Kidney (tissue), 14 donors: Measurements from ENCODE around the gene LPCAT1. TPM values are rescaled to one million over a fixed set of nuclear protein-coding genes. Genes with fewer than 3 reads are reported as not detected.

Experiments used
- DNase-seq, 5 donors: peaks; one replicate each; pipeline ENCODE4 v3.0.0-alpha.2; 2013 to 2020
- FAIRE-seq: peaks from 2 replicates; lab custom pipeline; 2012; peaks lifted over from hg19 to GRCh38; lab: Jason Lieb, UNC
- H3K27ac ChIP-seq, 2 donors: one replicate each; pipeline ENCODE4 v1.7.0; 2013; ENCODE audit warnings: low read depth in 2 of 2, low read length in 2 of 2, inconsistent platforms in 1 of 2
- H3K27me3 ChIP-seq: one replicate; pipeline ENCODE4 v1.7.1; 2013; ENCODE audit warnings: low read length, inconsistent platforms; ENCODE audit not compliant: control insufficient read depth, insufficient read depth
- H3K36me3 ChIP-seq, 3 donors: one replicate each; pipeline versions ENCODE4 v1.7.0 to v1.7.1; 2013; ENCODE audit warnings: low read length in 3 of 3, control low read depth in 1 of 3, inconsistent platforms in 1 of 3; ENCODE audit not compliant: insufficient read depth in 3 of 3, control insufficient read depth in 2 of 3
- H3K4me1 ChIP-seq, 3 donors: one replicate each; pipeline versions ENCODE4 v1.7.0 to v1.7.1; 2013; ENCODE audit warnings: low read length in 3 of 3, inconsistent platforms in 1 of 3, low read depth in 1 of 3; ENCODE audit not compliant: control insufficient read depth in 2 of 3, insufficient read depth in 2 of 3
- H3K4me3 ChIP-seq, 3 donors: one replicate each; pipeline versions ENCODE4 v1.7.0 to v1.8.1; 2013; ENCODE audit warnings: low read length in 3 of 3, control low read depth in 1 of 3, inconsistent platforms in 1 of 3
- H3K9ac ChIP-seq, 3 donors: one replicate each; pipeline versions ENCODE4 v1.7.0 to v1.7.1; 2013; ENCODE audit warnings: low read length in 3 of 3, control low read depth in 1 of 3, inconsistent platforms in 1 of 3
- H3K9me3 ChIP-seq, 3 donors: one replicate each; pipeline versions ENCODE4 v1.7.0 to v1.7.1; 2013; ENCODE audit warnings: low read length in 3 of 3, control low read depth in 1 of 3, inconsistent platforms in 1 of 3; ENCODE audit not compliant: control insufficient read depth in 2 of 3, insufficient read depth in 1 of 3
- CTCF ChIP-seq: IDR thresholded peaks from 3 replicates; pipeline ENCODE4 v1.5.1; 2012; ENCODE audit warnings: mild to moderate bottlenecking, moderate library complexity, borderline replicate concordance; ENCODE audit not compliant: insufficient read depth; ENCODE audit errors: extremely low read depth
- intact Hi-C: fragments of 100-400 bp; cut with DNase I; formaldehyde crosslinking; loops from one replicate; pipeline ENCODE4 v1.11.1; 2022
- polyA plus RNA-seq: library from polyadenylated mRNA; stranded (reverse); fragments of 350-450 nt; fragmentation: Illumina TruSeq; extraction: RNeasy Lipid Tissue Mini Kit (QIAGEN cat#74804); gene quantifications from one replicate; pipeline ENCODE4 v1.2.3, GENCODE V29; 2014; ENCODE audit warnings: low read depth, low replicate concordance; ENCODE audit not compliant: insufficient read depth
- total RNA-seq: library from RNA; stranded (reverse); fragmentation: NEBNext Ultra II Directional; extraction: Animal tissue kit (Norgen Biotek cat#: 25700); gene quantifications from one replicate; pipeline ENCODE4 v1.2.1, GENCODE V29; 2021
- donor health status: control.
- donor health status: control.
- donor health status: control.
- donor health status: control.
- donor health status: control.
- donor health status: DM: yes; HTN: yes; CAD: no.
- donor health status: Normal renal cell carcinoma (clear cell type).

The LPCAT1 gene
- total and polyA plus RNA-seq, 2 donors from 2014 or later, result 22.2 to 46.5 TPM

DNA sequence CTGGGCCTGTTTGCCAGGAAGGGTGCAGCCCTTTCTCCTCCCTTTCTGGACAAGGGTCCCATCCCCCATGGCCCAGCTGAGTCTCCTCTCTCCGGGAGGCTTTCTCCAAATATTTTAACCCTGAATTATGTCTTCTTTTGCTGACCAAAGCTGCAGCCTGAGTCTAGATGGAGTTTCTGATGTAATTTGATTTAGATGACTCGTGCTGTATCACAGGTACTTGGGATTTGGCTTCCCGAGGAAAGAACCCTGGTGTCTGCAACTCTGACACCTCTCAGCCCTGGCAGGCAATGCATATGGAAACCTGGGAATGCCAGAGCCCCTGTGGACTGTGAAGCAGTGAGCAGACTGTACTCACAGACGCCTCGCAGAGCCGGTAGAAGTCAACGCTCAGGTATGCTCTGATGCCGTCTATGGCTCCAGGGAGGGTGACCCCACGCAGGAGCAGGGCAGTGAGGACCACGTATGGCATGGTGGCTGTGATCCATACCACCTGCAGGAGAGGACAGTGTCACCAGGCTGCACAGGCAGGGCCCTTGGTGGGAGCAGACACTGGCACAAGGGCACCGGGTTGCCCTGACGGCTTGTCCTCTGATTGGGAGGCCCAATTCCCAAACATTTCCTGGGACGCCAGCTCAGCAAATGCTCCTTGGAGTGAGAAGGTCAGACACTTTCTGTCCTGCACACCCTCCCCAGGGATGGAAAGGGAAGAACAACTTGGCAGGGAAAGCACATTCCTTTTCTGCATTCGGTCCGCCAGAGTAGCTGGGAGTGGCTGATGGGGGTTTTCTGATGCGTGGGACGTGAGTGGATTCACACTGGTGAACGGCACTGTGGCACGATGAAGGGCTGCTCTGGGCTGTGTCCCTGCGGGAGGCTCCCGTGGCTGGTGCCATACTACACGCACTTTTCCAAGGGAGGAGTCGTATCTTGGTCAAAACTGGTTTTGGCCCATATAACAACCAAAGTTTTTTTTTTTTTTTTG is 103.3 kb downstream of the LPCAT1 start:
- no peaks in the 10 kb centered on the region for H3K36me3 ChIP-seq
- no peaks in the 10 kb centered on the region for H3K27me3 ChIP-seq
- DNase-seq (peak in 1 of 5 donors; percentile 57), FAIRE-seq (no peak)
- H3K4me1 ChIP-seq, result no peaks in the 10 kb centered on the region
- H3K9ac ChIP-seq, result no peak overlapping the region
- H3K4me3 ChIP-seq, result no peak overlapping the region
- no peaks in the 10 kb centered on the region for H3K9me3 ChIP-seq
- TF ChIP-seq CTCF, result no peak
- intact Hi-C loops, result no loop called here
- no peak overlapping the region for H3K27ac ChIP-seq

- H3K27me3 ChIP-seq, result no peaks in the 10 kb centered on the region
- H3K4me3 ChIP-seq, result no peak overlapping the region
- H3K36me3 ChIP-seq, result no peaks in the 10 kb centered on the region
- TF ChIP-seq CTCF, result no peak
- intact Hi-C loops, result no loop called here
- no peak overlapping the region for H3K27ac ChIP-seq
- no peaks in the 10 kb centered on the region for H3K4me1 ChIP-seq
- FAIRE-seq (no peak), DNase-seq (peak in 1 of 5 donors; percentile 48)
- H3K9ac ChIP-seq, result no peak overlapping the region
- H3K9me3 ChIP-seq, result no peaks in the 10 kb centered on the region
These were observed 104.1 kb downstream of the LPCAT1 start for GRCh38 chr5:1419476-1420210.

GRCh38 chr5:1418921-1419280 is 104.9 kb downstream of the LPCAT1 start:
- no peak for FAIRE-seq
- no peaks in the 10 kb centered on the region for H3K27me3 ChIP-seq
- no peak overlapping the region for H3K27ac ChIP-seq
- peak in 1 of 5 donors; percentile 1 for DNase-seq
- no peaks in the 10 kb centered on the region for H3K9me3 ChIP-seq
- H3K4me1 ChIP-seq, result no peaks in the 10 kb centered on the region
- no peak overlapping the region for H3K4me3 ChIP-seq
- H3K9ac ChIP-seq, result no peak overlapping the region
- H3K36me3 ChIP-seq, result no peaks in the 10 kb centered on the region
- no peak for TF ChIP-seq CTCF
- intact Hi-C loops, result no loop called here
